GM23338 (cell line): ENCODE results near the gene RNU6-9. TPM values are rescaled to one million over a fixed set of nuclear protein-coding genes. Genes with fewer than 3 reads are reported as not detected.

ENCODE experiments used
- ATAC-seq: fragments of 200-7000 bp; cut with Tn5 transposase; 3 replicates; pipeline ENCODE4 v1.9.1; 2020
- DNase-seq: peaks from one replicate; pipeline ENCODE4 v3.0.0-alpha.2; 2015; ENCODE audit warnings: low spot score
- H2AFZ ChIP-seq: fragments of 200-600 bp; sonication (generic); 2 replicates; pipeline ENCODE4 v1.8.0; 2016; ENCODE audit warnings: antibody characterized with exemption, mild to moderate bottlenecking, moderate library complexity
- H3F3A ChIP-seq: fragments of 200-600 bp; sonication (generic); replicated peaks from 2 replicates; pipeline ENCODE4 v1.8.0; 2017; ENCODE audit warnings: antibody characterized with exemption, mixed run types, low read depth
- H3K27ac ChIP-seq: fragments of 200-600 bp; sonication (generic); 2 replicates; pipeline ENCODE4 v1.6.1; 2016; ENCODE audit warnings: low read depth
- H3K27me3 ChIP-seq: fragments of 200-600 bp; sonication (generic); 2 replicates; pipeline ENCODE4 v1.8.0; 2016; ENCODE audit warnings: mild to moderate bottlenecking, mixed run types, moderate library complexity; ENCODE audit not compliant: insufficient read depth
- H3K36me3 ChIP-seq: fragments of 200-600 bp; sonication (generic); 2 replicates; pipeline ENCODE4 v1.8.0; 2016; ENCODE audit warnings: mild to moderate bottlenecking; ENCODE audit not compliant: insufficient read depth
- H3K4me1 ChIP-seq: fragments of 200-600 bp; sonication (generic); 2 replicates; pipeline ENCODE4 v1.8.0; 2016; ENCODE audit warnings: mild to moderate bottlenecking, moderate library complexity; ENCODE audit not compliant: insufficient read depth
- H3K4me2 ChIP-seq: fragments of 200-600 bp; sonication (generic); 2 replicates; pipeline ENCODE4 v1.7.1; 2017; ENCODE audit warnings: mixed run types
- H3K4me3 ChIP-seq: fragments of 200-600 bp; sonication (generic); 2 replicates; pipeline ENCODE4 v1.6.1; 2016; ENCODE audit warnings: mixed run types
- H3K79me2 ChIP-seq: fragments of 200-600 bp; sonication (generic); replicated peaks from 2 replicates; pipeline ENCODE4 v1.8.0; 2017; ENCODE audit warnings: mild to moderate bottlenecking; ENCODE audit not compliant: insufficient read depth
- H3K9me2 ChIP-seq: fragments of 200-600 bp; sonication (generic); 2 replicates; pipeline ENCODE4 v1.8.0; 2017; ENCODE audit not compliant: insufficient read depth
- H4K20me1 ChIP-seq: fragments of 200-600 bp; sonication (generic); replicated peaks from 2 replicates; pipeline ENCODE4 v1.8.0; 2017; ENCODE audit warnings: mild to moderate bottlenecking; ENCODE audit not compliant: insufficient read depth
- H3K27ac Mint-ChIP-seq: 2 replicates; pipeline ENCODE4 v1.8.0; 2020; ENCODE audit warnings: inconsistent platforms, mild to moderate bottlenecking, moderate library complexity, mixed read lengths
- H3K27me3 Mint-ChIP-seq: 3 replicates; pipeline ENCODE4 v1.8.0; 2022; ENCODE audit warnings: low read depth, mild to moderate bottlenecking, moderate library complexity, mixed read lengths, inconsistent platforms; ENCODE audit not compliant: insufficient read depth, poor library complexity
- H3K36me3 Mint-ChIP-seq: 3 replicates; pipeline ENCODE4 v1.8.0; 2021; ENCODE audit warnings: low read depth, mild to moderate bottlenecking, inconsistent platforms, moderate library complexity, mixed read lengths
- H3K4me1 Mint-ChIP-seq: 3 replicates; pipeline ENCODE4 v1.8.0; 2020; ENCODE audit warnings: mild to moderate bottlenecking, inconsistent platforms, mixed read lengths
- H3K4me3 Mint-ChIP-seq: 3 replicates; pipeline ENCODE4 v1.8.0; 2021; ENCODE audit warnings: moderate library complexity, mild to moderate bottlenecking, inconsistent platforms, mixed read lengths
- H3K9me3 Mint-ChIP-seq: 3 replicates; pipeline ENCODE4 v1.8.0; 2020; ENCODE audit warnings: moderate library complexity, mild to moderate bottlenecking, inconsistent platforms, mixed read lengths
- ETS1 ChIP-seq: IDR thresholded peaks from 2 replicates; pipeline ENCODE4 v1.6.1; 2016; ENCODE audit warnings: antibody characterized with exemption
- NANOG ChIP-seq: IDR thresholded peaks from 2 replicates; pipeline ENCODE4 v1.6.1; 2016; ENCODE audit warnings: antibody characterized with exemption, borderline replicate concordance
- STAT1 ChIP-seq: IDR thresholded peaks from one replicate; pipeline ENCODE4 v1.6.1; 2016; ENCODE audit warnings: antibody characterized with exemption; ENCODE audit not compliant: unreplicated experiment
- ZNF114 ChIP-seq: fragments of 250-450 bp; sonication (Bioruptor Pico); IDR thresholded peaks from 2 replicates; pipeline ENCODE4 v1.5.0; 2020; ENCODE audit warnings: mild to moderate bottlenecking, moderate library complexity
- ZNF462 ChIP-seq: fragments of 250-450 bp; sonication (Bioruptor Pico); IDR thresholded peaks from 2 replicates; pipeline ENCODE4 v1.5.0; 2020; ENCODE audit warnings: mild to moderate bottlenecking, moderate library complexity
- polyA plus RNA-seq: library from polyadenylated mRNA; unstranded; fragments of >200 nt; fragmentation: Nextera tagmentation; extraction: Ambion mirVana; gene quantifications from 2 replicates; pipeline ENCODE4 v1.2.1, GENCODE V29; 2016
- total RNA-seq: library from RNA; depleted of rRNA; stranded (reverse); fragments of >200 nt; shearing (Covaris generic); gene quantifications from 2 replicates; pipeline ENCODE4 v1.2.3, GENCODE V29; 2014
- TF ChIP-seq, protein P1 (sequence below): IDR thresholded peaks from one replicate; pipeline ENCODE4 v1.6.1; 2018; ENCODE audit warnings: antibody characterized with exemption; ENCODE audit not compliant: unreplicated experiment

The RNU6-9 gene
- total and polyA plus RNA-seq, 2 experiments from 2014 or later: not detected

DNA sequence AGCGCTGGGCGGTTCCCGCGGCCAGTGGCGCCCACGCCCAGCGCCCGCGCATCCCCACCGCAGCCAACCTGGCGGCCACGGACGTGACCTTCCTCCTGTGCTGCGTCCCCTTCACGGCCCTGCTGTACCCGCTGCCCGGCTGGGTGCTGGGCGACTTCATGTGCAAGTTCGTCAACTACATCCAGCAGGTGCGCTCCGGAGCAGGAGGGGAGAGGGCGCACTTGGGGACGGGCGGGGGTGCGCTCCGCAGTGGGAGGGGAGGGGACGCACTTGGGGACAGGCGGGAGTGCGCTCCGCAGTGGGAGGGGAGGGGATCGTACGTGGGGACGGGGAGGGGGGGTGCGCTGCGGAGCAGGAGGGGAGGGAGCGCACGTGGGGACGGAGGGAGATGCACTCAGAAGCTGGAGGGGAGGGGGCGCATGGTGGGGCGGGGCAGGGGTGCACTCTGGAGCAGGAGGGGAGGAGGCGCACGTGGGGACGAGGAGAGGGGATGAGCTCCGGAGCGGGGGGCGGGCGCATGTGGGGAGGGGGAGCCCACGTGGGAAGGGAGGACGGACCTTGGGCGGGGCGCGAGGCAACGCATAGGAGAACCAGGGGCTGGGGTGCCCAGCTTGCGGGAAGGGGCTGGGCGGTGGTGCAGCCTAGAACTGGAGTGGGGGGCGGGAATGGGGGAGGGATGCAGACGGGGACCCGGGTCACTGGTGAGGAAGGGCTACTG, 25.4 kb downstream of the RNU6-9 start:
- no peak for TF ChIP-seq NANOG
- no peak for TF ChIP-seq ETS1
- TF ChIP-seq STAT1: no peak
- TF ChIP-seq ZNF114 (CRISPR knock-in tag): no peak
- TF ChIP-seq ZNF462 (CRISPR knock-in tag): no peak
- TF ChIP-seq, protein P1, sequence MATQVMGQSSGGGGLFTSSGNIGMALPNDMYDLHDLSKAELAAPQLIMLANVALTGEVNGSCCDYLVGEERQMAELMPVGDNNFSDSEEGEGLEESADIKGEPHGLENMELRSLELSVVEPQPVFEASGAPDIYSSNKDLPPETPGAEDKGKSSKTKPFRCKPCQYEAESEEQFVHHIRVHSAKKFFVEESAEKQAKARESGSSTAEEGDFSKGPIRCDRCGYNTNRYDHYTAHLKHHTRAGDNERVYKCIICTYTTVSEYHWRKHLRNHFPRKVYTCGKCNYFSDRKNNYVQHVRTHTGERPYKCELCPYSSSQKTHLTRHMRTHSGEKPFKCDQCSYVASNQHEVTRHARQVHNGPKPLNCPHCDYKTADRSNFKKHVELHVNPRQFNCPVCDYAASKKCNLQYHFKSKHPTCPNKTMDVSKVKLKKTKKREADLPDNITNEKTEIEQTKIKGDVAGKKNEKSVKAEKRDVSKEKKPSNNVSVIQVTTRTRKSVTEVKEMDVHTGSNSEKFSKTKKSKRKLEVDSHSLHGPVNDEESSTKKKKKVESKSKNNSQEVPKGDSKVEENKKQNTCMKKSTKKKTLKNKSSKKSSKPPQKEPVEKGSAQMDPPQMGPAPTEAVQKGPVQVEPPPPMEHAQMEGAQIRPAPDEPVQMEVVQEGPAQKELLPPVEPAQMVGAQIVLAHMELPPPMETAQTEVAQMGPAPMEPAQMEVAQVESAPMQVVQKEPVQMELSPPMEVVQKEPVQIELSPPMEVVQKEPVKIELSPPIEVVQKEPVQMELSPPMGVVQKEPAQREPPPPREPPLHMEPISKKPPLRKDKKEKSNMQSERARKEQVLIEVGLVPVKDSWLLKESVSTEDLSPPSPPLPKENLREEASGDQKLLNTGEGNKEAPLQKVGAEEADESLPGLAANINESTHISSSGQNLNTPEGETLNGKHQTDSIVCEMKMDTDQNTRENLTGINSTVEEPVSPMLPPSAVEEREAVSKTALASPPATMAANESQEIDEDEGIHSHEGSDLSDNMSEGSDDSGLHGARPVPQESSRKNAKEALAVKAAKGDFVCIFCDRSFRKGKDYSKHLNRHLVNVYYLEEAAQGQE: no peak
- peaks cover 16% of the 10 kb centered on the region for H3F3A ChIP-seq
- no peaks in the 10 kb centered on the region; the same call in 1 of the 2 replicates for H3K4me1 ChIP-seq
- no peaks in the 10 kb centered on the region for H3K9me3 Mint-ChIP-seq
- peak overlapping the region; percentile 74; the same call in 1 of the 2 replicates for H2AFZ ChIP-seq
- H3K27me3 Mint-ChIP-seq: peaks cover 56% of the 10 kb centered on the region
- ATAC-seq: peak; percentile 9
- no peaks in the 10 kb centered on the region for H3K36me3 Mint-ChIP-seq
- H3K4me3 Mint-ChIP-seq: peak overlapping the region; percentile 46; the same call in 2 of the 3 replicates
- H3K4me3 ChIP-seq: peak overlapping the region; percentile 72
- DNase-seq: peak; percentile 74
- H4K20me1 ChIP-seq: no peaks in the 10 kb centered on the region; the same call in 1 of the 2 replicates
- no peaks in the 10 kb centered on the region for H3K9me2 ChIP-seq
- no peak overlapping the region for H3K27ac ChIP-seq
- no peaks in the 10 kb centered on the region for H3K36me3 ChIP-seq
- no peak overlapping the region for H3K27ac Mint-ChIP-seq
- peaks cover 87% of the 10 kb centered on the region for H3K27me3 ChIP-seq
- peaks cover 7% of the 10 kb centered on the region; the same call in 2 of the 3 replicates for H3K4me1 Mint-ChIP-seq
- H3K4me2 ChIP-seq: peak overlapping the region; percentile 87
- H3K79me2 ChIP-seq: no peaks in the 10 kb centered on the region
